HG03097 (cell line): ENCODE data around the gene EIF2AK3.
"Not testable (repeated sequence)": the region's sequence is repeated elsewhere in the genome, so short reads cannot be mapped to it uniquely, and the experiment has no call there.

Experiments
- ATAC-seq: cut with Tn5 transposase; IDR thresholded peaks from one replicate; pipeline ENCODE4 v1.9.1; 2021; ENCODE audit not compliant: unreplicated experiment, low FRiP score

The EIF2AK3 gene

GRCh38 chr2:88638123-88638650 lies 10.9 kb upstream of the EIF2AK3 start:
- ATAC-seq: no peak

DNA sequence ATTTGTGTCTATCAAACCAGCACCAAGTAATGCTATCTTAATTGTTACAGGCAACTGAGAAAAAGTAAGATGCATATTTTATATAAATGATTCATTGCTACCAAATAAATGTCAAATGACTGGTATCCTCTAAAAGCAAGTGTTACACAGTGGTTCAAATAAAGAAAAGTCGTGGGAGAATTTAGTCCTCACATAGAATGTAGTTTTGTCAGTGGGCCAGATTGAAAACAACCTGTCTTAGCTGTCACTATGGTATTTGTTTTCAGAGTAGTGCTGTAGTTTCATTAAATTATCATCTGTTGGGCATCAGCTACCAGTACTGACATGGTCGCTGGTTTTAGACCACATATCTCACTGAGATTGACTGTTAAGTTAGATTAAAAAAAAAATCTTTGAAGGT lies 10.2 kb upstream of the EIF2AK3 start:
- ATAC-seq: no peak

GRCh38 chr2:88636026-88636425 lies 8.8 kb upstream of the EIF2AK3 start:
- ATAC-seq: no peak

DNA sequence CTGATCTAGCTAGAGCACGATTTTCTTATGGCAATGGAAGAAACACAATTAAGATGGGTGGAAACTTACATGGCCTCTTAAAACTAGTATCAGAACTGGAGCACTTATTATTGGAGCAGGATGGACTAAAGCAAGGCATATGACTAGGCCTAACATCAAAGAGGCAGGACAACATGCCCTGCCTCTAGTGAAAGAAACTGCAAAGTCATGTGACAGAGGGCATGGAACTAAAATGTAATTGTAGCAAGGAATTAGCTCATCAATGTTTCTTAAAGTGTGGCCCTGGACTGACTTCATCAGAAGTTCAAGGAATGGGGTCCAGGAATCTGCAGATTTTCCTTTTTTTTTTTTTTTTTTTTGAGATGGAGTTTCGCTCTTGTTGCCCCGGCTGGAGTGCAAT lies 5.3 kb upstream of the EIF2AK3 start:
- no peak for ATAC-seq

DNA sequence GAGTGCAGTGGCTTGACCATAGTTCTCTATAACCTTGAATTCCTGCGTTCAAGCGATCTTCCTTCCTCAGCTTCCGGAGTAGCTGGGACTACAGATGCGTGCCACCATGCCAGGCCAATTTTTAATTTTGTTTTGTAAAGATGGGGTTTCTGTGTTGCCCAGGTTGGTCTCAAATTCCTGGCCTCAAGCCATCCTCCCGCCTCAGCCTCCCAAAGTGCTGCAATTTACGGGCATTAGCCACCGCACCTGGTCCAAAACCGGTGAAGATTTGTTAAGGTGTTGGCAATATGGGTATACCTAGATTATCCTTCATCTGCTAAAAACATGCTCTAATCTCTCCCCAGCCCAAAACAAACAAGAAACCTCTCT lies 1.3 kb upstream of the EIF2AK3 start:
- ATAC-seq: no peak

DNA sequence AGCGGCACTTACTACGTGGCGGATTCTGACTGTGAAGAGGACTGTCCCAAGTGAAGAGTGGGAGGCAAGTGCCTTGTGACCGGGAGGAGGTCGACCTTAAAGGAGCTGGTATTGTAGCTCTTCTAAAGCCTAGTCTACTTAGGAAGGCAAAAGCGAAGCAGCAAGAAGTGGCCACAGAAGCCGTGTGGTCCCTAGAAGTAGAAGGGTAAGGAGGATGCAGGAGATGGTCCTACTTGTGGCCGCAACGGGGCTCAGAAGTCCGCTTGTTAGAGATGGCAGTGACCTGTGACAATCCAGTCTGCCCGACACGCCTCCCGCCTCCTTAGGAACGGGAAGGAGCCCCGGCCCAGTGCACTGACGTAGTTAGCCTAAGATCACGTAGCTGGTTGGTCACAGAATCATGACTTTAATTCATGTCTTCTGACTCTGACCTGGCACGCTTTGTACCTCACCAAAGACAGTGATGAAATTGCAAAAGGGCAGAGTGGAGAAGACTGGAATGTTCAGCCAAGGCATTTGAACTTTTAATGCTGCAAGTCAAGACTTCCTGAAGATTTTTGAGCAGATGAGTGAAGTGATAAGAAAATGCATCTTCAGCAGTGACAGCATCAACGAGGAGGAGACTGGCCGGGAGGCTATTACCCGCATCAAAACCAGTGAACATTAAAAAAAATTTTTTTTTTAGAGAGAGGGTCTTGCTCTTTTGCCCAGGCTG lies 749 bp upstream of the EIF2AK3 start:
- peak; percentile 28 for ATAC-seq

DNA sequence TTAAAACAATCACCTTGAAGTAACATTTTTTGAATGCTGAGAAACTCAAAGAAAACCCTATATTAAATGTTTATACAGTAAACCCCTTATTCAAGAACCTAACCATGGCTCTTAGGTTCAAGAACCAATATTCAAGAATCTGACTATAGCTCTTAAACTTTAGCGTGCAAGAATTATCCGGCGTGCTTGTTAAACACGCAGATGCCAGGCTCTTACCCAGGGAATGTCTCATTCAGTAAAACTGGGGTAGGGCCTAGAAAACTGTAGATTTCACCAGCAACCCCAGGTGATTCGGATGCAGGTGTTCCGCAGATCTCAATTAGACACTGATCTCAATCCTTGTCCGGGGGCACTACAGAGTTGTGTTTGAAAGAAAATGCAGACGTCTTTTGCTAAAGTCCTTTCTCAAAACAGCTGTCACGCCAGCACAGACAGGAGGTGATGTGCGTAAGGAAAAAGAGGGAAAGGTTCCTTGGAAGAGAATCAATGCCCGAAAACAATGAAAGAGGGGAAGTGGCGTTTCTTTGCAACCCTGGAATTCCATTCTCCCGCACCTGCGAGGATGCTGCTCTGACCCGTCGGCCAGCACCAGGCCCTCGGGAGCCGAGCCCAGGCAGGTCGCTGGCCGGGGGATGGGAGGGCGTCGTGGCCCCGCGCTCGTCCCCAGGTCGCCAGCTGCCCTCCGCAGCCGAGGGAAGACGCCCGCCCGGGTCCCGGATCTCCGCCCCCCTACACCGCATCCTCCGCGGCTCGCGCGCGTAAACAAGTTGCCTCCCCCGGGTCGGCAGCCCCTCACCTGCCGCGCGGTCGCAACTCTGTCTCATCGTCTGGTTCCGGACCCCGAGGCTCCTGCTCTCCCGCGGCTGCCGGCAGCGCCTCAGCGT lies 851 bp downstream of the EIF2AK3 start:
- ATAC-seq: peak; percentile 1

- no peak for ATAC-seq
Measured at GRCh38 chr2:88624477-88624876, 2.8 kb downstream of the EIF2AK3 start.

GRCh38 chr2:88623831-88624465 lies 3.3 kb downstream of the EIF2AK3 start:
- ATAC-seq: not testable (repeated sequence)

- no peak for ATAC-seq
Measured at GRCh38 chr2:88622307-88622706, 5.0 kb downstream of the EIF2AK3 start.

- ATAC-seq: no peak
Measured at GRCh38 chr2:88621432-88621831, 5.8 kb downstream of the EIF2AK3 start.

GRCh38 chr2:88620015-88620414 lies 7.2 kb downstream of the EIF2AK3 start:
- no peak for ATAC-seq

GRCh38 chr2:88615822-88616221 lies 11.4 kb downstream of the EIF2AK3 start:
- peak; percentile 39 for ATAC-seq

DNA sequence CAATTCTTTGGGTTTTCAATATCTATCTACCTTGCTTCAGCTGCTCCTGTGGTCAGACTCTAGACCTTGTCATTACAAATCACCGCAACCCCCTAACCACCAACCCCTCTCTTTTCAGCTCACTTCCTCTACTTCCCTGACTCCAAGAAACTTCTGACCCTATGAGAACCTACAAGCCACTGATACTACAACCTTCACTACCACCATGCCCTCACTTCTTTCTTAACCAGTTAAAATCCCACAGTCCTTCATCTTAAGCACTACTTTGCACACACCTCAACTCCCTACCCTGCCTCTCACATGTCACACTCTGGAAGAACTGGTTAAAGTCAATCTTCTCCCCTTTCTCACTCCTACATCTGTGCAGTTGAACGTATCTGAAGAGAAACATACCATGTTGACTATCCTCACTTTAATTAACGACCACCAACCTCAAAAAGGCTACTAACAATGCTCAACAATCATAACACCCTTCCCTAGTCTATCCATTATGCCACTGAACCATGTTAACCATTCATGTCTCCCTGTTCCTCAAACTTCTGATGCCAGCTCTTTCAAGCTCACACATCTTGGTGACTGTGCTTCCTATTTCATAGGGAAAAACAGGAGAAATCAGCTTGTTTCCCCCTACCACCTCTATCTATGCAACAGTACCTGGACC lies 12.6 kb downstream of the EIF2AK3 start:
- ATAC-seq: peak; percentile 71

GRCh38 chr2:88613921-88614320 lies 13.3 kb downstream of the EIF2AK3 start:
- no peak for ATAC-seq

DNA sequence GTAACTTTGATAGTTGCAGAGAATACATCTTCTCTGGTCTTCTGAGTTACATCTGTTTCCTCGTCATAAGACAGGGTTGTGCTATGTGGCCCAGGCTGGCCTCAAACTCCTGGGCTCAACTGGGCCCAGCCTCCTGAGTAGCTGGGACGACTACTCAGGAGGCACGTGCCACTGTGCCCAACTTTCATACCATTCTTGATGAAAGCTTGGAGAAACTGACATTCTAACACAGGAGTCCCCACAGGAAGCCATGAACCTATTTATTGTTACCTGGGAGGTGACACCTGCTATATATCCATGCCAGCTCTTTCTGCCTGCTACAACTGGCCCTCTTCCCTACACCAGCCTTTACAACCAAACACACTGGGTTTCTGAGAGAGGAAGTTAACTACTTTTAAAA lies 19.1 kb downstream of the EIF2AK3 start:
- ATAC-seq: no peak

- no peak for ATAC-seq
Measured at GRCh38 chr2:88607416-88607815, 19.8 kb downstream of the EIF2AK3 start.

DNA sequence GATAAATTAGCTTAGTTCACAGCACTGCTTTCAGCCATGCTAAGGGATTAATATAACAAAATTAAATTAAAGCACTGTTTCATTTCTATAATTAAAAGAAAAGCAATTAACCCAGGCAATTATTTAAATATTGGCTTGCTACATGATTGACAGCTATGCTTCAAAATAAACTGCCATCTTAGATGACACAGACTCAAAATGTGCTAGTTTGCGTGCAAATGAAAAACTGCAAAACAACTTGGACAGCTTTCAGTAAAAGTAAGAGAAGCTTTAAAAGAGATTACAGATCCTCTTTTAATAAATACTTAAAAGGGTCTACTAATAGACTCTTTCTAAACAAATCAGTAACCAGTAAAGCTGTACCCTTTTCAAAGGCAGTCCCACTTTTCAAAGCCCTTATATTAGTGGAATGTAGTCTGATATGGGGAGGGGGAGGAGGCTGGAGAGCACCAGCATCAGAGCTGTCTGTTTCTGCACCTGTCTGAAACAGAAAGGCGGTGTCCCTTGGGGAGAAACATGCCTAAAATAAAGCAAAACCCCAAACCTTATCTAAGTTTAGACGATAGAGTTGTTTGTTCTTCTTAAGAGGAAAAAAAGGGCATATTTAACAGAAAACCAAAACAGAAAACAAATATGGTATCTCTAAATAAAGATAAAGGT lies 20.8 kb downstream of the EIF2AK3 start:
- ATAC-seq: peak; percentile 82

- ATAC-seq: no peak
Measured at GRCh38 chr2:88603146-88603545, 24.1 kb downstream of the EIF2AK3 start.

DNA sequence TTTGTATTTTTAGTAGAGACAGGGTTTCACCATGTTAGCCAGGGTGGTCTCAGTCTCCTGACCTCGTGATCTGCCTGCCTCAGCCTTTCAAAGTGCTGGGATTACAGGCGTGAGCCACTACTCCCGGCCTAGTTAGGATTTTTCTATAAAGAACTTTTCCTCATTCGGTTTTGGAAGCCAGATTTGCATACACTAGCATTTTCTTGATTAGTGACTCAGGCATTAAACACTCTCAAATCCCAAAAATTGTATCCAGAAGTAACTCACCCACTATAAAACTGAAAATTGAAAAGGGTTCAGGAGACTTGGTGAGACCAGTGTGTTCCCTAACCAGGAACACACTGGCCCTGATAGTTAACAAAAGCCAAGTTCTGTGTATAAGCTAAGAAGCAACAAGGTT lies 25.2 kb downstream of the EIF2AK3 start:
- no peak for ATAC-seq
